ENCODE results near the gene PPIL1. TPM values are rescaled to one million over a fixed set of nuclear protein-coding genes. Genes with fewer than 3 reads are reported as not detected.

The PPIL1 gene
- total RNA-seq, 1 experiment from 2014 or later: 87.8 TPM

GRCh38 chr6:36820700-36821580 is 53.7 kb downstream of the PPIL1 start:
- Histone ChIP-seq H3K9me3 (ENCODE audit: control insufficient read depth, low read depth, low read length) (no peaks in the 10 kb centered on the region), H3K23me2 (ENCODE audit: insufficient read length, low read depth, low read length, poor library complexity, severe bottlenecking) (no peaks in the 10 kb centered on the region), H2BK20ac (ENCODE audit: low read depth, low read length, poor library complexity, severe bottlenecking) (no peak overlapping the region), H3K56ac (ENCODE audit: insufficient read length, low read depth, low read length) (no peak overlapping the region), H3K4me2 (ENCODE audit: insufficient read depth, insufficient read length, low read length) (no peak overlapping the region), H4K8ac (replicated peaks; ENCODE audit: insufficient read length, low read depth, low read length) (no peak overlapping the region), H3K27ac (ENCODE audit: insufficient read length, low read depth, low read length) (no peak overlapping the region), H3K18ac (ENCODE audit: insufficient read length, low read depth, low read length) (no peak overlapping the region), H4K91ac (ENCODE audit: insufficient read length, low read depth, low read length) (no peak overlapping the region), H2AK5ac (ENCODE audit: insufficient read length, low read length) (no peak overlapping the region), H3K4ac (ENCODE audit: low read depth, low read length) (no peak overlapping the region), H3T11ph (ENCODE audit: low read length) (no peak overlapping the region), H3K4me1 (ENCODE audit: insufficient read depth, low read length) (peaks cover 3% of the 10 kb centered on the region; the same call in 1 of the 2 replicates), H2AFZ (ENCODE audit: low read length) (no peak overlapping the region), H4K20me1 (ENCODE audit: control insufficient read depth, insufficient read depth, insufficient read length) (no peaks in the 10 kb centered on the region), H3K79me2 (ENCODE audit: insufficient read depth, low read length) (no peaks in the 10 kb centered on the region), H4K5ac (ENCODE audit: insufficient read length, low read depth, low read length) (no peak overlapping the region), H3K23ac (ENCODE audit: insufficient read length, low read depth, low read length) (no peak overlapping the region), H2BK120ac (ENCODE audit: low read depth, low read length, poor library complexity, severe bottlenecking) (no peak overlapping the region), H3K14ac (ENCODE audit: insufficient read depth, low read length) (no peak overlapping the region), H3K9ac (ENCODE audit: extremely low read depth, insufficient read length, low read length) (no peak overlapping the region), H3K79me1 (ENCODE audit: insufficient read depth, low read depth, low read length, poor library complexity, severe bottlenecking) (no peaks in the 10 kb centered on the region), H2BK15ac (ENCODE audit: low read depth, low read length) (no peak overlapping the region), H2BK12ac (ENCODE audit: insufficient read length, low read depth, low read length) (no peak overlapping the region), H3K27me3 (ENCODE audit: insufficient read depth, low read length) (no peaks in the 10 kb centered on the region), H2BK5ac (ENCODE audit: insufficient read length, low read length) (no peak overlapping the region)
- H3K4me3 Mint-ChIP-seq: no peak overlapping the region
- WGBS (ENCODE audit: extremely low coverage, insufficient read length, low lambda C conversion rate): no CpG with 5 or more reads among the region's 12 CpGs
- no peak for TF ChIP-seq CTCF (conservative IDR thresholded peaks at IDR 0.05)
- H3K9me3 Mint-ChIP-seq: no peaks in the 10 kb centered on the region
- peaks cover 22 to 35% of the 10 kb centered on the region in 2 experiments for H3K4me1 Mint-ChIP-seq
- no peaks in the 10 kb centered on the region; a peak in 1 of 7 replicates for H3K36me3 Mint-ChIP-seq (ENCODE audit: insufficient read depth in 1 of 3, low read depth in 3 of 3)
- no peak for DNase-seq
- peaks cover 20% of the 10 kb centered on the region for H3K27me3 Mint-ChIP-seq (ENCODE audit: low read depth)
- H3K27ac Mint-ChIP-seq: peak overlapping the region in 1 of 3 experiments; percentile 29; a peak in 2 of 7 replicates

All from H9 (cell line).